ENCODE measurements around the gene CXCL11. TPM values are rescaled to one million over a fixed set of nuclear protein-coding genes. Genes with fewer than 3 reads are reported as not detected.
"Not testable (repeated sequence)": the region's sequence is repeated elsewhere in the genome, so short reads cannot be mapped to it uniquely, and the experiment has no call there.

The CXCL11 gene
- total RNA-seq, 2 experiments from 2014 or later: not detected

- peaks cover 6% of the 10 kb centered on the region for H3K27me3 Mint-ChIP-seq
- Histone ChIP-seq H3K4me1 (ENCODE audit: insufficient read depth, low read length) (no peaks in the 10 kb centered on the region), H3K27ac (ENCODE audit: low read depth in 1 of 2, low read length in 2 of 2) (no peak overlapping the region), H3K9me3 (ENCODE audit: control insufficient read depth in 1 of 2, insufficient read depth in 1 of 2, low read length in 2 of 2) (no peaks in the 10 kb centered on the region), H3K4me3 (ENCODE audit: low read length) (no peak overlapping the region), H3K36me3 (ENCODE audit: insufficient read depth, low read length) (no peaks in the 10 kb centered on the region), H3K27me3 (ENCODE audit: control insufficient read depth in 1 of 2, insufficient read depth in 2 of 2, low read length in 2 of 2) (no peaks in the 10 kb centered on the region)
- intact Hi-C loops (cut with DNase I, micrococcal nuclease): no loop called here
- no peaks in the 10 kb centered on the region for H3K4me1 Mint-ChIP-seq (ENCODE audit: low read depth)
- H3K4me3 Mint-ChIP-seq: no peak overlapping the region
- H3K27ac Mint-ChIP-seq: no peak overlapping the region
- ChIA-PET CTCF (no interaction called here), POLR2A (no interaction called here)
- H3K9me3 Mint-ChIP-seq: no peaks in the 10 kb centered on the region
- TF ChIP-seq CTCF (IDR thresholded peaks at IDR 0.05): no peak
- DNase-seq (peak in 2 of 14 experiments; percentile 10 to 21), ATAC-seq (ENCODE audit: poor library complexity) (no peak)
- no peaks in the 10 kb centered on the region for H3K36me3 Mint-ChIP-seq (ENCODE audit: low read depth)
These were observed 33.7 kb downstream of the CXCL11 start for GRCh38 chr4:76002176-76002575.

GRCh38 chr4:76001700-76002099 lies 34.2 kb downstream of the CXCL11 start:
- H3K27ac Mint-ChIP-seq: no peak overlapping the region
- TF ChIP-seq CTCF (IDR thresholded peaks at IDR 0.05): no peak
- ChIA-PET POLR2A (no interaction called here), CTCF (no interaction called here)
- no peaks in the 10 kb centered on the region for H3K9me3 Mint-ChIP-seq
- H3K36me3 Mint-ChIP-seq (ENCODE audit: low read depth): no peaks in the 10 kb centered on the region
- no peaks in the 10 kb centered on the region for H3K4me1 Mint-ChIP-seq (ENCODE audit: low read depth)
- DNase-seq (no peak), ATAC-seq (ENCODE audit: poor library complexity) (no peak)
- H3K4me1 ChIP-seq (ENCODE audit: insufficient read depth, low read length): no peaks in the 10 kb centered on the region
- peaks cover 6% of the 10 kb centered on the region for H3K27me3 Mint-ChIP-seq
- no peaks in the 10 kb centered on the region for H3K36me3 ChIP-seq (ENCODE audit: insufficient read depth, low read length)
- intact Hi-C loops (cut with DNase I, micrococcal nuclease): no loop called here
- H3K9me3 ChIP-seq (ENCODE audit: control insufficient read depth in 1 of 2, insufficient read depth in 1 of 2, low read length in 2 of 2): no peaks in the 10 kb centered on the region
- no peak overlapping the region for H3K27ac ChIP-seq (ENCODE audit: low read depth in 1 of 2, low read length in 2 of 2)
- no peak overlapping the region for H3K4me3 Mint-ChIP-seq
- no peak overlapping the region for H3K4me3 ChIP-seq (ENCODE audit: low read length)
- no peaks in the 10 kb centered on the region for H3K27me3 ChIP-seq (ENCODE audit: control insufficient read depth in 1 of 2, insufficient read depth in 2 of 2, low read length in 2 of 2)

- ChIA-PET CTCF (no interaction called here), POLR2A (no interaction called here)
- H3K4me3 ChIP-seq (ENCODE audit: low read length): no peak overlapping the region
- intact Hi-C loops (cut with DNase I, micrococcal nuclease): no loop called here
- Mint-ChIP-seq H3K27me3 (no peaks in the 10 kb centered on the region), H3K4me1 (ENCODE audit: low read depth) (no peaks in the 10 kb centered on the region), H3K36me3 (ENCODE audit: low read depth) (no peaks in the 10 kb centered on the region), H3K9me3 (no peaks in the 10 kb centered on the region), H3K4me3 (no peak overlapping the region), H3K27ac (no peak overlapping the region)
- no peaks in the 10 kb centered on the region for H3K27me3 ChIP-seq (ENCODE audit: control insufficient read depth in 1 of 2, insufficient read depth in 2 of 2, low read length in 2 of 2)
- ATAC-seq (ENCODE audit: poor library complexity): no peak
- no peak for DNase-seq
- TF ChIP-seq CTCF (IDR thresholded peaks at IDR 0.05): no peak
- no peaks in the 10 kb centered on the region for H3K36me3 ChIP-seq (ENCODE audit: insufficient read depth, low read length)
- H3K9me3 ChIP-seq (ENCODE audit: control insufficient read depth in 1 of 2, insufficient read depth in 1 of 2, low read length in 2 of 2): no peaks in the 10 kb centered on the region
- H3K27ac ChIP-seq (ENCODE audit: low read depth in 1 of 2, low read length in 2 of 2): no peak overlapping the region
- H3K4me1 ChIP-seq (ENCODE audit: insufficient read depth, low read length): no peaks in the 10 kb centered on the region
These were observed 35.6 kb downstream of the CXCL11 start for GRCh38 chr4:76000279-76000678.

- H3K27me3 ChIP-seq (ENCODE audit: control insufficient read depth in 1 of 2, insufficient read depth in 2 of 2, low read length in 2 of 2); ATAC-seq (ENCODE audit: poor library complexity); POLR2A ChIA-PET; H3K4me1 ChIP-seq (ENCODE audit: insufficient read depth, low read length); H3K4me3 Mint-ChIP-seq; CTCF ChIA-PET; H3K4me3 ChIP-seq (ENCODE audit: low read length); H3K9me3 ChIP-seq (ENCODE audit: control insufficient read depth in 1 of 2, insufficient read depth in 1 of 2, low read length in 2 of 2); H3K27me3 Mint-ChIP-seq; H3K27ac Mint-ChIP-seq; H3K4me1 Mint-ChIP-seq (ENCODE audit: low read depth); H3K9me3 Mint-ChIP-seq; DNase-seq; H3K36me3 ChIP-seq (ENCODE audit: insufficient read depth, low read length); H3K36me3 Mint-ChIP-seq (ENCODE audit: low read depth); H3K27ac ChIP-seq (ENCODE audit: low read depth in 1 of 2, low read length in 2 of 2): not testable (repeated sequence)
- intact Hi-C loops (cut with DNase I, micrococcal nuclease): loop anchor here in 1 of 2 experiments (10.0 kb wide), 2 partner anchors 484 to 506 kb away; partner anchors contain the start of genes RCHY1 and THAP6
These were observed 37.2 kb downstream of the CXCL11 start for GRCh38 chr4:75998525-75999147.
